K562 (cell line): ENCODE data around the gene PM20D2. TPM values are rescaled to one million over a fixed set of nuclear protein-coding genes. Genes with fewer than 3 reads are reported as not detected.

Experiments used
- ATAC-seq: fragments of 200-7000 bp; cut with Tn5 transposase; 3 replicates; pipeline ENCODE4 v1.9.1; 2020; ENCODE audit warnings: moderate library complexity
- BruUV-seq: library from RNA; stranded (reverse); fragments of 400-500 nt; replicated peaks from 2 replicates; lab custom pipeline; 2021; lab: Mats Ljungman, UMichigan
- CTCF ChIA-PET: fragments of 300-600 bp; formaldehyde crosslinking; extraction: SDS; loops from one replicate; lab custom pipeline; 2021; ENCODE audit warnings: low intra/inter-chr PET ratio; lab: Yijun Ruan, JAX
- POLR2A ChIA-PET: fragments of 300-600, 350-650 bp; sonication (Branson Sonifier 250); formaldehyde crosslinking; extraction: SDS; loops from one replicate; lab custom pipeline; 2021; ENCODE audit warnings: antibody characterized with exemption, inconsistent platforms; lab: Yijun Ruan, JAX
- DNase-seq, 4 experiments: peaks; one replicate each; pipeline versions ENCODE4 v3.0.0 to v3.0.0-alpha.2; 2011 to 2018; ENCODE audit warnings: low spot score in 3 of 4, mixed read lengths in 3 of 4; ENCODE audit errors: extremely low read depth in 1 of 4
- FAIRE-seq: peaks from 2 replicates; lab custom pipeline; 2011; peaks lifted over from hg19 to GRCh38; lab: Jason Lieb, UNC
- H2AFZ ChIP-seq: 2 replicates; pipeline ENCODE4 v1.6.0; 2011; ENCODE audit warnings: low read depth, low read length, control low read depth, inconsistent platforms
- H3K27ac ChIP-seq: fragments of 200-600 bp; 3 replicates; pipeline ENCODE4 v1.8.0; 2011; ENCODE audit warnings: low read depth, mild to moderate bottlenecking, control low read depth, inconsistent platforms, low read length, moderate library complexity, mixed read lengths; ENCODE audit errors: extremely low read depth
- H3K27me3 ChIP-seq, 2 experiments: fragments of 300-600 bp in 1 of 2; 2 replicates in 1 of 2; 3 replicates in 1 of 2; pipeline versions ENCODE4 v1.6.0 to v1.8.0; 2011; ENCODE audit warnings: inconsistent platforms in 2 of 2, low read length in 2 of 2, mild to moderate bottlenecking in 1 of 2, mixed read lengths in 1 of 2, moderate library complexity in 1 of 2; ENCODE audit not compliant: control insufficient read depth in 2 of 2, insufficient read depth in 2 of 2
- H3K36me3 ChIP-seq: fragments of 300-600 bp; 3 replicates; pipeline ENCODE4 v1.8.0; 2011; ENCODE audit warnings: mild to moderate bottlenecking, low read length, inconsistent platforms; ENCODE audit not compliant: control insufficient read depth, insufficient read depth
- H3K4me1 ChIP-seq, 2 experiments: fragments of 200-600 bp in 1 of 2; replicated peaks in 1 of 2; 2 replicates in 1 of 2; 3 replicates in 1 of 2; pipeline versions ENCODE4 v1.5.1 to v1.8.0; 2011; ENCODE audit warnings: inconsistent platforms in 2 of 2, low read length in 2 of 2, mild to moderate bottlenecking in 1 of 2, mixed read lengths in 1 of 2, moderate library complexity in 1 of 2; ENCODE audit not compliant: control insufficient read depth in 2 of 2, insufficient read depth in 2 of 2
- H3K4me2 ChIP-seq: 2 replicates; pipeline ENCODE4 v1.6.1; 2011; ENCODE audit warnings: low read length, control low read depth, inconsistent platforms, mixed read lengths; ENCODE audit not compliant: insufficient read depth
- H3K4me3 ChIP-seq: fragments of 200-600 bp; sonication (generic), shearing (Covaris generic); 2 replicates; pipeline ENCODE4 v1.5.1; 2016; ENCODE audit warnings: control low read depth, inconsistent platforms
- H3K79me2 ChIP-seq: fragments of 200-600 bp; 3 replicates; pipeline ENCODE4 v1.8.0; 2011; ENCODE audit warnings: low read length, inconsistent platforms; ENCODE audit not compliant: control insufficient read depth, insufficient read depth
- H3K9ac ChIP-seq, 2 experiments: 2 replicates each; pipeline versions ENCODE4 v1.6.0 to v1.6.1; 2011; ENCODE audit warnings: low read depth in 2 of 2, low read length in 2 of 2, control low read depth in 1 of 2, inconsistent platforms in 1 of 2, mild to moderate bottlenecking in 1 of 2, mixed read lengths in 1 of 2; ENCODE audit not compliant: insufficient read depth in 1 of 2
- H3K9me1 ChIP-seq: one replicate; pipeline ENCODE4 v1.6.0; 2011; ENCODE audit warnings: inconsistent platforms, mild to moderate bottlenecking, low read length, moderate library complexity; ENCODE audit not compliant: control insufficient read depth, insufficient read depth
- H3K9me3 ChIP-seq: replicated peaks from 2 replicates; pipeline ENCODE4 v1.5.1; 2011; ENCODE audit warnings: low read depth, low read length, inconsistent platforms; ENCODE audit not compliant: control insufficient read depth, insufficient read depth
- H4K20me1 ChIP-seq: replicated peaks from 2 replicates; pipeline ENCODE4 v1.6.1; 2011; ENCODE audit warnings: low read length, inconsistent platforms, mixed read lengths; ENCODE audit not compliant: control insufficient read depth, insufficient read depth
- ESRRA ChIP-seq: fragments of 450-650 bp; IDR thresholded peaks from 2 replicates; pipeline ENCODE4 v1.6.1; 2014; ENCODE audit warnings: low read depth, mild to moderate bottlenecking, moderate library complexity, borderline replicate concordance
- FOXA3 ChIP-seq, 2 experiments: fragments of 450-650 bp in 1 of 2; sonication (generic) in 1 of 2; formaldehyde crosslinking; IDR thresholded peaks in 1 of 2; conservative IDR thresholded peaks in 1 of 2; 2 replicates each; pipeline versions ENCODE4 v1.4.0 to v1.8.0; 2020 to 2022; ENCODE audit warnings: mild to moderate bottlenecking in 2 of 2, missing genetic modification reagents in 1 of 2
- FOXM1 ChIP-seq, 2 experiments: fragments of 450-650 bp in 1 of 2; sonication (generic) in 1 of 2; formaldehyde crosslinking in 1 of 2; IDR thresholded peaks; 2 replicates each; pipeline versions ENCODE4 v1.6.1 to v1.9.0; 2017 to 2022; ENCODE audit warnings: low read depth in 2 of 2, mild to moderate bottlenecking in 2 of 2, missing genetic modification reagents in 1 of 2, moderate library complexity in 1 of 2
- HES1 ChIP-seq: fragments of 450-650 bp; IDR thresholded peaks from 2 replicates; pipeline ENCODE4 v1.6.1; 2016; ENCODE audit warnings: low read depth, mild to moderate bottlenecking, moderate library complexity
- NFIC ChIP-seq: fragments of 450-650 bp; IDR thresholded peaks from 2 replicates; pipeline ENCODE4 v1.6.1; 2017; ENCODE audit warnings: mild to moderate bottlenecking, inconsistent platforms
- RNF2 ChIP-seq: sonication (generic); IDR thresholded peaks from 2 replicates; pipeline ENCODE4 v1.6.1; 2016
- ZSCAN32 ChIP-seq: fragments of 450-650 bp; formaldehyde crosslinking; IDR thresholded peaks from 2 replicates; pipeline ENCODE4 v1.4.0; 2020; ENCODE audit warnings: mild to moderate bottlenecking, moderate library complexity
- WGBS: fragments of 100-300 bp; shearing (Covaris generic); methylation state at CpG from one replicate; pipeline ENCODE4 v1.1.6; 2016; ENCODE audit warnings: low coverage, mixed read lengths; ENCODE audit not compliant: insufficient coverage; ENCODE audit errors: missing lambda C conversion rate; 5-methylcytosine and 5-hydroxymethylcytosine counted together
- in situ Hi-C: fragments of 300-500 bp; cut with MboI; formaldehyde crosslinking; loops from 4 replicates; pipeline ENCODE4 v1.15.0; 2018; ENCODE audit warnings: inconsistent platforms, mixed read lengths
- intact Hi-C: fragments of 100-400 bp; cut with micrococcal nuclease; formaldehyde crosslinking; loops from 2 replicates; pipeline ENCODE4 v1.14.2; 2022
- polyA plus RNA-seq, 8 experiments: library from polyadenylated mRNA; depleted of rRNA in 4 of 8; stranded (reverse) in 5 of 8; unstranded in 3 of 8; fragments of >200 nt; fragmentation: Nextera tagmentation in 2 of 8; fragmentation: Illumina TruSeq in 1 of 8; extraction: Ambion mirVana in 2 of 8; extraction: Trizol in 1 of 8; gene quantifications; 2 replicates each; pipeline versions ENCODE4 v1.2.1 to v1.2.3, GENCODE V29; 2011 to 2014; ENCODE audit warnings: inconsistent platforms in 1 of 8, missing spikeins in 1 of 8
- total RNA-seq, 7 experiments: library from RNA; depleted of rRNA in 6 of 7; stranded (reverse); fragments of >200 nt in 6 of 7; fragmentation: Illumina TruSeq in 2 of 7; extraction: Trizol in 2 of 7; gene quantifications; 2 replicates each; pipeline versions ENCODE4 v1.2.1 to v1.2.3, GENCODE V29; 2011 to 2021; ENCODE audit warnings: low replicate concordance in 1 of 7

PM20D2 gene
- total and polyA plus RNA-seq, 9 of the 15 experiments (the other 6 are each of a cell fraction or from before 2014, with no cell fraction given): 0.30 to 2.6 (median 1.00) TPM

- ChIA-PET CTCF (no interaction called here), POLR2A (interaction anchor here (0.6 to 1.0 kb wide), 2 partner anchors 36 to 226 kb away, joined by 3 read pairs; no protein-coding TSS in a partner anchor)
- Histone ChIP-seq H3K9ac (no peak overlapping the region), H4K20me1 (no peaks in the 10 kb centered on the region), H3K9me3 (no peaks in the 10 kb centered on the region), H3K4me2 (no peak overlapping the region), H3K79me2 (no peaks in the 10 kb centered on the region), H3K9me1 (no peaks in the 10 kb centered on the region), H2AFZ (no peak overlapping the region), H3K4me3 (no peak overlapping the region), H3K27me3 (peaks cover 9 to 15% of the 10 kb centered on the region in 2 experiments; a peak in 3 of 5 replicates), H3K27ac (no peak overlapping the region), H3K4me1 (peaks cover 0 to 13% of the 10 kb centered on the region in 2 experiments; a peak in 2 of 5 replicates), H3K36me3 (no peaks in the 10 kb centered on the region)
- no peak for DNase-seq
- BruUV-seq: no TSS peak
- peak; percentile 51 for FAIRE-seq
- WGBS: 0% methylated on average over 2 of the region's 2 CpGs
- intact Hi-C loops (no loop called here), in situ Hi-C loops (no loop called here)
- TF ChIP-seq FOXM1 (IDR thresholded peaks at IDR 0.05; ENCODE audit: low read depth) (no peak), FOXM1 (CRISPR knock-in tag; IDR thresholded peaks at IDR 0.05; ENCODE audit: low read depth) (no peak), HES1 (peak; percentile 69; the same call in 1 of the 2 replicates), FOXA3 (CRISPR knock-in tag; conservative IDR thresholded peaks at IDR 0.05 in 1 of 2, IDR thresholded peaks at IDR 0.05 in 1 of 2) (peak in 1 of 2 experiments; percentile 40; a peak in 2 of 4 replicates), NFIC (peak; percentile 33), RNF2 (no peak), ESRRA (peak; percentile 61; the same call in 1 of the 2 replicates), ZSCAN32 (peak; percentile 65; the same call in 1 of the 2 replicates)
- ATAC-seq: no peak
Observed at GRCh38 chr6:89144354-89144906, 1.4 kb upstream of the PM20D2 start.
